A549 (cell line): ENCODE results near the gene TC2N. TPM values are rescaled to one million over a fixed set of nuclear protein-coding genes. Genes with fewer than 3 reads are reported as not detected.

Experiments used
- ATAC-seq, 2 experiments: fragments of 200-7000 bp in 1 of 2; fragments of >200 bp in 1 of 2; cut with Nextera tagmentation in 1 of 2; cut with Tn5 transposase in 1 of 2; 3 replicates each; pipeline versions ENCODE4 v1.8.0 to v1.9.1; 2018 to 2020; ENCODE audit warnings: mild to moderate bottlenecking in 1 of 2, moderate library complexity in 1 of 2
- CTCF ChIA-PET: fragments of 300-600 bp; sonication (Branson Sonifier 250); formaldehyde crosslinking; extraction: SDS; loops from one replicate; lab custom pipeline; 2021; ENCODE audit warnings: antibody characterized with exemption, inconsistent platforms; lab: Yijun Ruan, JAX
- POLR2A ChIA-PET: fragments of 350-600 bp; formaldehyde crosslinking; extraction: SDS; loops from one replicate; lab custom pipeline; 2021; ENCODE audit warnings: antibody characterized with exemption, inconsistent platforms; lab: Yijun Ruan, JAX
- DNase-seq, 2 experiments: peaks; one replicate each; pipeline versions ENCODE4 v3.0.0 to v3.0.0-alpha.2; 2011 to 2016; ENCODE audit warnings: low read depth in 1 of 2, low spot score in 1 of 2
- FAIRE-seq: peaks from 2 replicates; lab custom pipeline; 2011; peaks lifted over from hg19 to GRCh38; lab: Jason Lieb, UNC
- H3K27ac ChIP-seq, 2 experiments: fragments of >200 bp; sonication (Bioruptor Twin); formaldehyde crosslinking; 3 replicates each; pipeline ENCODE4 v1.5.1; 2016 to 2017
- H3K4me1 ChIP-seq: fragments of >200 bp; sonication (Bioruptor Twin); formaldehyde crosslinking; 3 replicates; pipeline ENCODE4 v1.6.1; 2016
- H3K4me2 ChIP-seq: fragments of >200 bp; sonication (Bioruptor Twin); formaldehyde crosslinking; 3 replicates; pipeline ENCODE4 v1.6.1; 2016
- H3K4me3 ChIP-seq: fragments of >200 bp; sonication (Bioruptor Twin); formaldehyde crosslinking; 3 replicates; pipeline ENCODE4 v1.5.1; 2016
- H3K9me3 ChIP-seq: fragments of >200 bp; sonication (Bioruptor Twin); formaldehyde crosslinking; 3 replicates; pipeline ENCODE4 v1.6.1; 2016
- BHLHE40 ChIP-seq: IDR thresholded peaks from 2 replicates; pipeline ENCODE4 v1.6.1; 2012; ENCODE audit warnings: low read depth, low read length, inconsistent platforms
- CEBPB ChIP-seq, 2 experiments: fragments of >200 bp in 1 of 2; sonication (Bioruptor Twin) in 1 of 2; formaldehyde crosslinking in 1 of 2; IDR thresholded peaks; 2 replicates each; pipeline ENCODE4 v1.6.1; 2012 to 2016
- CHD4 ChIP-seq: fragments of 200-600 bp; sonication (generic); IDR thresholded peaks from 2 replicates; pipeline ENCODE4 v1.6.1; 2016; ENCODE audit warnings: antibody characterized with exemption, mild to moderate bottlenecking, borderline replicate concordance
- E2F6 ChIP-seq: IDR thresholded peaks from 2 replicates; pipeline ENCODE4 v1.6.1; 2012; ENCODE audit warnings: low read depth, borderline replicate concordance
- EHF ChIP-seq: fragments of 250-450 bp; sonication (Bioruptor Pico); IDR thresholded peaks from 2 replicates; pipeline ENCODE4 v1.5.0; 2020; ENCODE audit warnings: mild to moderate bottlenecking
- FOSB ChIP-seq: fragments of 250-450 bp; sonication (Bioruptor Pico); IDR thresholded peaks from 2 replicates; pipeline ENCODE4 v1.5.0; 2020; ENCODE audit warnings: mild to moderate bottlenecking, moderate library complexity
- GATA3 ChIP-seq: IDR thresholded peaks from 2 replicates; pipeline ENCODE4 v1.6.1; 2012; ENCODE audit warnings: borderline replicate concordance
- HDAC2 ChIP-seq: fragments of 200-600 bp; sonication (generic); IDR thresholded peaks from 2 replicates; pipeline ENCODE4 v1.6.1; 2016
- HEYL ChIP-seq: fragments of 250-450 bp; sonication (Bioruptor Pico); IDR thresholded peaks from 2 replicates; pipeline ENCODE4 v1.8.0; 2021; ENCODE audit warnings: mild to moderate bottlenecking, moderate library complexity
- HMGXB4 ChIP-seq: fragments of 250-450 bp; sonication (Bioruptor Pico); IDR thresholded peaks from 2 replicates; pipeline ENCODE4 v1.5.0; 2021; ENCODE audit warnings: mild to moderate bottlenecking, moderate library complexity, borderline replicate concordance
- HOXB5 ChIP-seq: fragments of 250-450 bp; sonication (Bioruptor Pico); IDR thresholded peaks from 2 replicates; pipeline ENCODE4 v1.5.0; 2020; ENCODE audit warnings: mild to moderate bottlenecking, moderate library complexity
- JUN ChIP-seq, 2 experiments: fragments of >200 bp; sonication (Bioruptor Twin); formaldehyde crosslinking; IDR thresholded peaks; 2 replicates in 1 of 2; 3 replicates in 1 of 2; pipeline ENCODE4 v1.6.1; 2016 to 2017
- JUNB ChIP-seq: fragments of >200 bp; sonication (Bioruptor Twin); formaldehyde crosslinking; IDR thresholded peaks from 2 replicates; pipeline ENCODE4 v1.6.1; 2016
- KDM1A ChIP-seq: fragments of 200-600 bp; sonication (generic); IDR thresholded peaks from 2 replicates; pipeline ENCODE4 v1.6.1; 2016; ENCODE audit warnings: low read depth, mild to moderate bottlenecking
- KDM5A ChIP-seq: fragments of 200-600 bp; sonication (generic); IDR thresholded peaks from 2 replicates; pipeline ENCODE4 v1.6.1; 2016; ENCODE audit warnings: antibody characterized with exemption, mild to moderate bottlenecking
- NFE2L2 ChIP-seq: fragments of 150-350 bp; conservative IDR thresholded peaks from 2 replicates; pipeline ENCODE4 v1.6.1; 2014; ENCODE audit warnings: low read length
- NPAS2 ChIP-seq: fragments of 250-450 bp; sonication (Bioruptor Pico); IDR thresholded peaks from 2 replicates; pipeline ENCODE4 v1.8.0; 2022; ENCODE audit warnings: mild to moderate bottlenecking, moderate library complexity, borderline replicate concordance
- NR3C1 ChIP-seq: fragments of >200 bp; sonication (Bioruptor Twin); formaldehyde crosslinking; IDR thresholded peaks from 3 replicates; pipeline ENCODE4 v1.6.1; 2017
- PHF8 ChIP-seq: fragments of 200-600 bp; sonication (generic); IDR thresholded peaks from 2 replicates; pipeline ENCODE4 v1.6.1; 2016; ENCODE audit warnings: low read depth, mild to moderate bottlenecking, antibody characterized with exemption, moderate library complexity, borderline replicate concordance
- POLR2A ChIP-seq: IDR thresholded peaks from 2 replicates; pipeline ENCODE4 v1.6.1; 2012; ENCODE audit warnings: mild to moderate bottlenecking, low read length
- POLR2AphosphoS2 ChIP-seq: conservative IDR thresholded peaks from 2 replicates; pipeline ENCODE4 v1.6.1; 2012; ENCODE audit warnings: low read length, improper control_type of control experiment, inconsistent platforms
- RCOR1 ChIP-seq: fragments of 150-350 bp; IDR thresholded peaks from 2 replicates; pipeline ENCODE4 v1.6.1; 2014; ENCODE audit warnings: antibody characterized with exemption, low read length, low read depth
- RNF2 ChIP-seq: fragments of 200-600 bp; sonication (generic); IDR thresholded peaks from 2 replicates; pipeline ENCODE4 v1.6.1; 2016; ENCODE audit warnings: low read depth, mild to moderate bottlenecking, antibody characterized with exemption, moderate library complexity, borderline replicate concordance
- SMC3 ChIP-seq: fragments of >200 bp; sonication (Bioruptor Twin); formaldehyde crosslinking; IDR thresholded peaks from 3 replicates; pipeline ENCODE4 v1.6.1; 2018; ENCODE audit warnings: inconsistent platforms
- SREBF2 ChIP-seq: fragments of 450-650 bp; IDR thresholded peaks from 2 replicates; pipeline ENCODE4 v1.6.1; 2014; ENCODE audit warnings: mild to moderate bottlenecking, moderate library complexity
- TFCP2L1 ChIP-seq: fragments of 250-450 bp; sonication (Bioruptor Pico); IDR thresholded peaks from 2 replicates; pipeline ENCODE4 v1.5.0; 2021; ENCODE audit warnings: mild to moderate bottlenecking
- TP53 ChIP-seq: fragments of 250-450 bp; sonication (Bioruptor Pico); IDR thresholded peaks from 2 replicates; pipeline ENCODE4 v1.5.0; 2021; ENCODE audit warnings: mild to moderate bottlenecking, moderate library complexity
- ZC3H11A ChIP-seq: fragments of 450-650 bp; IDR thresholded peaks from 2 replicates; pipeline ENCODE4 v1.6.1; 2014; ENCODE audit warnings: antibody characterized with exemption, mild to moderate bottlenecking
- ZFP36 ChIP-seq: fragments of 450-650 bp; IDR thresholded peaks from 2 replicates; pipeline ENCODE4 v1.6.1; 2014; ENCODE audit warnings: borderline replicate concordance; ENCODE audit not compliant: partially characterized antibody
- WGBS: methylation state at CpG from one replicate; pipeline ENCODE4 v1.1.6; 2017; ENCODE audit errors: missing lambda C conversion rate; 5-methylcytosine and 5-hydroxymethylcytosine counted together
- polyA plus RNA-seq, 4 experiments: library from polyadenylated mRNA; depleted of rRNA in 3 of 4; stranded (reverse); fragments of >200 nt; fragmentation: RNase III in 1 of 4; extraction: RNeasy Plus Mini Kit Qiagen cat#74134 plus additional on column Dnase treatment in 1 of 4; gene quantifications; 2 replicates in 3 of 4; 3 replicates in 1 of 4; pipeline ENCODE4 v1.2.3, GENCODE V29; 2011 to 2017
- TF ChIP-seq, protein P1 (sequence below): fragments of 250-450 bp; sonication (Bioruptor Pico); IDR thresholded peaks from 2 replicates; pipeline ENCODE4 v1.5.0; 2020; ENCODE audit warnings: low read depth, mild to moderate bottlenecking, moderate library complexity
- TF ChIP-seq, protein P2 (sequence below): fragments of 200-600 bp; sonication (generic); IDR thresholded peaks from 2 replicates; pipeline ENCODE4 v1.6.1; 2016; ENCODE audit warnings: antibody characterized with exemption, mild to moderate bottlenecking, moderate library complexity
- TF ChIP-seq, protein P3 (sequence below): IDR thresholded peaks from 2 replicates; pipeline ENCODE4 v1.6.1; 2012

The TC2N gene
- polyA plus RNA-seq, 2 of the 4 experiments (the other 2 are of a cell fraction), result 0.43 to 5.5 TPM

DNA sequence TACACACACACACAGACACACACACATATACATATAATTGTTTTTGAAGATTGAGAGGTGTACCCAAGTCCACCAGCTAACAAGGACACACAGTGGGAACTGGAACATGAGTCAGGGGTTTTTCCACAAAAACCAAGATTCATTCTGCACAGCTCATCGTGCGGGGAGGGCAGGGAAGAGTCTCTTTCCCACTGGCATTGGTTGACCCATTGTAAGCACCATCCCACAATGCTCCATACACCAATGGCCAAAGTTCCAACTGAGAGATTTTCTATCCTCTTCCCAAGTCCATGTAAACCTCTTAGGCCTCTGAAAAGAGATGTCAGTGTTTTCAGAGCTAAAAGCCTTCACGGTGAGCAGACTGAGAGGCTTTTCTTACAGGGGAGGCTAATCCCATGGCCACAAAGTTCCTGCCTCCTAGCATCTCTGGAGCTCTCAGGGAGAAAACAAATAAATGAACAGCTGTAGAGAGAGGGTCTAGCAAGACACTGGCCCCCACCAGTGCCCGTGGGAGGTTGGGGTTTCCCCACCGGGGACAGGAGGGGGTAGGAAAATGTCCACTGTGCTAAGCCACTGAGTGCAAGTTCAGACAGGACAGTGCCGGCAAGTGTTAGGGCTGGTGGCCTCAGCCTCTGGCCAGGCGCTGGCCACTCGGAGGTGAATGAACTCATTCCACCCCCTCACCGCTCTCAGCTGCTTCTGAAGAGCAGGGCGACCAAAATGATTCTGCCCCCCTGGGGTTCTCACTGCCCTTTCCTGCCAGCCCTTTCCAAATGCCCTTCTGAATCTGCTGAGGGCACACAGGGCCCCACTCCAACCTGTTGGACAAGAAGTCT lies 21.5 kb upstream of the TC2N start:
- H3K27ac ChIP-seq, result no peak overlapping the region
- 72% methylated on average over 10 of the region's 10 CpGs for WGBS
- CTCF ChIA-PET, result interaction anchor here (1.2 kb wide), 1 partner anchor 9 kb away, joined by 4 read pairs; no protein-coding TSS in a partner anchor
- POLR2A ChIA-PET, result no interaction called here
- no peak for FAIRE-seq
- no peak for TF ChIP-seq TP53 (CRISPR knock-in tag)
- no peak for TF ChIP-seq HEYL (CRISPR knock-in tag)
- no peak for TF ChIP-seq HOXB5 (CRISPR knock-in tag)
- TF ChIP-seq BHLHE40, result no peak
- TF ChIP-seq SREBF2, result no peak
- TF ChIP-seq KDM1A, result no peak
- TF ChIP-seq, protein P1, sequence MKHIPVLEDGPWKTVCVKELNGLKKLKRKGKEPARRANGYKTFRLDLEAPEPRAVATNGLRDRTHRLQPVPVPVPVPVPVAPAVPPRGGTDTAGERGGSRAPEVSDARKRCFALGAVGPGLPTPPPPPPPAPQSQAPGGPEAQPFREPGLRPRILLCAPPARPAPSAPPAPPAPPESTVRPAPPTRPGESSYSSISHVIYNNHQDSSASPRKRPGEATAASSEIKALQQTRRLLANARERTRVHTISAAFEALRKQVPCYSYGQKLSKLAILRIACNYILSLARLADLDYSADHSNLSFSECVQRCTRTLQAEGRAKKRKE, result no peak
- TF ChIP-seq RNF2, result no peak
- no peak for TF ChIP-seq JUN (IDR thresholded peaks at IDR 0.05)
- no peak for TF ChIP-seq POLR2AphosphoS2
- no peak for TF ChIP-seq E2F6
- TF ChIP-seq RCOR1, result no peak
- no peak for TF ChIP-seq ZC3H11A
- TF ChIP-seq NFE2L2, result no peak
- TF ChIP-seq, protein P2, sequence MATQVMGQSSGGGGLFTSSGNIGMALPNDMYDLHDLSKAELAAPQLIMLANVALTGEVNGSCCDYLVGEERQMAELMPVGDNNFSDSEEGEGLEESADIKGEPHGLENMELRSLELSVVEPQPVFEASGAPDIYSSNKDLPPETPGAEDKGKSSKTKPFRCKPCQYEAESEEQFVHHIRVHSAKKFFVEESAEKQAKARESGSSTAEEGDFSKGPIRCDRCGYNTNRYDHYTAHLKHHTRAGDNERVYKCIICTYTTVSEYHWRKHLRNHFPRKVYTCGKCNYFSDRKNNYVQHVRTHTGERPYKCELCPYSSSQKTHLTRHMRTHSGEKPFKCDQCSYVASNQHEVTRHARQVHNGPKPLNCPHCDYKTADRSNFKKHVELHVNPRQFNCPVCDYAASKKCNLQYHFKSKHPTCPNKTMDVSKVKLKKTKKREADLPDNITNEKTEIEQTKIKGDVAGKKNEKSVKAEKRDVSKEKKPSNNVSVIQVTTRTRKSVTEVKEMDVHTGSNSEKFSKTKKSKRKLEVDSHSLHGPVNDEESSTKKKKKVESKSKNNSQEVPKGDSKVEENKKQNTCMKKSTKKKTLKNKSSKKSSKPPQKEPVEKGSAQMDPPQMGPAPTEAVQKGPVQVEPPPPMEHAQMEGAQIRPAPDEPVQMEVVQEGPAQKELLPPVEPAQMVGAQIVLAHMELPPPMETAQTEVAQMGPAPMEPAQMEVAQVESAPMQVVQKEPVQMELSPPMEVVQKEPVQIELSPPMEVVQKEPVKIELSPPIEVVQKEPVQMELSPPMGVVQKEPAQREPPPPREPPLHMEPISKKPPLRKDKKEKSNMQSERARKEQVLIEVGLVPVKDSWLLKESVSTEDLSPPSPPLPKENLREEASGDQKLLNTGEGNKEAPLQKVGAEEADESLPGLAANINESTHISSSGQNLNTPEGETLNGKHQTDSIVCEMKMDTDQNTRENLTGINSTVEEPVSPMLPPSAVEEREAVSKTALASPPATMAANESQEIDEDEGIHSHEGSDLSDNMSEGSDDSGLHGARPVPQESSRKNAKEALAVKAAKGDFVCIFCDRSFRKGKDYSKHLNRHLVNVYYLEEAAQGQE, result no peak
- no peak for TF ChIP-seq FOSB
- TF ChIP-seq JUNB, result no peak
- no peak for ATAC-seq
- H3K4me1 ChIP-seq, result no peaks in the 10 kb centered on the region
- H3K9me3 ChIP-seq, result no peaks in the 10 kb centered on the region
- H3K4me3 ChIP-seq, result no peak overlapping the region
- no peak for DNase-seq
- no peak overlapping the region for H3K4me2 ChIP-seq

DNA sequence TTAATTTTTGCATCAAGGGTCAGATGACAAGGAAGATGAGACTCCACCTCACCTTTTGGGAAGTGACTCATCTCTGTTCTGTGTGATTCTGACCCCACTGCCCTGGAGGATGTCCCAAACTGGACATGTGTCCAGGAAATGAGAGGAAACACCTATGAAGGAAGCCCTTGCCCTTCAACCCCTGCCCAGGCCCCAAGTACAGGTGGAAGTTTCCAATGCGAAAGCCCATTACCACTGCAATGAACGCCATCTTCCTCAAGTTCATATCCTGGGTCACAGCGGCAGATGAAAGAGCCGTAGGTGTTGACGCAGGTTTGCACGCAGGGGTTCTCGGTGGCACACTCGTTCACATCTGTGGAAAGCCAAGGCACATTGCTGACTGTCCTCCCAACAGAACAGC lies 19.6 kb upstream of the TC2N start:
- ChIA-PET POLR2A (no interaction called here), CTCF (no interaction called here)
- Histone ChIP-seq H3K4me3 (no peak overlapping the region), H3K27ac (no peak overlapping the region), H3K4me2 (no peak overlapping the region), H3K4me1 (no peaks in the 10 kb centered on the region), H3K9me3 (no peaks in the 10 kb centered on the region)
- FAIRE-seq (no peak), ATAC-seq (no peak), DNase-seq (no peak)
- TF ChIP-seq CHD4 (no peak), KDM5A (no peak), GATA3 (no peak), ZFP36 (no peak), TFCP2L1 (CRISPR knock-in tag) (no peak), HDAC2 (no peak), POLR2A (no peak), NR3C1 (no peak), CEBPB (IDR thresholded peaks at IDR 0.05) (no peak), EHF (no peak), HMGXB4 (CRISPR knock-in tag) (no peak), NPAS2 (CRISPR knock-in tag) (no peak), PHF8 (no peak), SMC3 (no peak), NFE2L2 (no peak)
- TF ChIP-seq, protein P3, sequence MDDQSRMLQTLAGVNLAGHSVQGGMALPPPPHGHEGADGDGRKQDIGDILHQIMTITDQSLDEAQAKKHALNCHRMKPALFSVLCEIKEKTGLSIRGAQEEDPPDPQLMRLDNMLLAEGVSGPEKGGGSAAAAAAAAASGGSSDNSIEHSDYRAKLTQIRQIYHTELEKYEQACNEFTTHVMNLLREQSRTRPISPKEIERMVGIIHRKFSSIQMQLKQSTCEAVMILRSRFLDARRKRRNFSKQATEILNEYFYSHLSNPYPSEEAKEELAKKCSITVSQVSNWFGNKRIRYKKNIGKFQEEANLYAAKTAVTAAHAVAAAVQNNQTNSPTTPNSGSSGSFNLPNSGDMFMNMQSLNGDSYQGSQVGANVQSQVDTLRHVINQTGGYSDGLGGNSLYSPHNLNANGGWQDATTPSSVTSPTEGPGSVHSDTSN, result no peak
- WGBS, result 94% methylated on average over 8 of the region's 8 CpGs
